RWPE2 (cell line): Measurements from ENCODE around the gene ATAD3C.
"Not testable (repeated sequence)": the region's sequence is repeated elsewhere in the genome, so short reads cannot be mapped to it uniquely, and the experiment has no call there.

ENCODE experiments used
- ATAC-seq: fragments of 200-7000 bp; cut with Tn5 transposase; 3 replicates; pipeline ENCODE4 v1.9.1; 2021; ENCODE audit warnings: low read depth
- DNase-seq: peaks from one replicate; pipeline ENCODE4 v3.0.0-alpha.2; 2020; ENCODE audit warnings: low spot score
- H3K27ac ChIP-seq: fragments of 450-650 bp; 2 replicates; pipeline ENCODE4 v1.5.1; 2017; ENCODE audit warnings: mild to moderate bottlenecking; ENCODE audit not compliant: poor library complexity, severe bottlenecking
- H3K27me3 ChIP-seq: fragments of 250-450 bp; sonication (Bioruptor Pico); 2 replicates; pipeline ENCODE4 v1.5.1; 2021; ENCODE audit warnings: mild to moderate bottlenecking, moderate library complexity; ENCODE audit not compliant: insufficient read depth, poor library complexity, severe bottlenecking
- H3K36me3 ChIP-seq: fragments of 250-450 bp; sonication (Bioruptor Pico); 2 replicates; pipeline ENCODE4 v1.5.1; 2020; ENCODE audit warnings: low read depth, mild to moderate bottlenecking, moderate library complexity
- H3K4me1 ChIP-seq: fragments of 250-450 bp; sonication (Bioruptor Pico); 2 replicates; pipeline ENCODE4 v1.5.1; 2021; ENCODE audit warnings: mild to moderate bottlenecking, moderate library complexity; ENCODE audit not compliant: insufficient read depth, poor library complexity, severe bottlenecking
- H3K4me3 ChIP-seq: fragments of 250-450 bp; sonication (Bioruptor Pico); 2 replicates; pipeline ENCODE4 v1.5.1; 2021; ENCODE audit warnings: mild to moderate bottlenecking, moderate library complexity; ENCODE audit not compliant: severe bottlenecking
- H3K9me3 ChIP-seq: fragments of 250-450 bp; sonication (Bioruptor Pico); 2 replicates; pipeline ENCODE4 v1.5.1; 2021; ENCODE audit warnings: mild to moderate bottlenecking, moderate library complexity; ENCODE audit not compliant: severe bottlenecking
- CTCF ChIP-seq: fragments of 450-650 bp; IDR thresholded peaks from one replicate; pipeline ENCODE4 v1.5.1; 2017; ENCODE audit warnings: mild to moderate bottlenecking, moderate library complexity; ENCODE audit not compliant: poor library complexity, severe bottlenecking

The ATAD3C gene

DNA sequence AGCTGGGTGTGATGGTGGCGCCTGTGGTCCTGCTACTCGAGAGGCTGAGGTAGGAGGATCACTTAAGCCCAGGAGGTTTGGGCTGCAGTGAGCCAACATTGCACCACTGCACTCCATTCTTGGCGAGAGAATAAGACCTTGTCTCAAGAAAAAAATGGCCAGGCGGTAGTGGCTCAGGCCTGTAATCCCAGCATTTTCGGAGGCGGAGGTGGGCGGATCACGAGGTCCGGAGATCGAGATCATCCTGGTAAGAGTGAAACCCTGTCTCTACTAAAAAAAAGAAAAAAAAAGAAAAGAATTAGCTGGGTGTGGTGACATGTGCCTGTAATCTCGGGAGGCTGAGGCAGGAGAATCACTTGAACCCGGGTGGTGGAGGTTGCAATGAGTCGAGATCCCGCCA is 33.4 kb downstream of the ATAD3C start:
- Histone ChIP-seq H3K9me3 (no peaks in the 10 kb centered on the region), H3K4me3 (no peak overlapping the region), H3K27ac (no peak overlapping the region), H3K36me3 (peaks cover 42% of the 10 kb centered on the region), H3K4me1 (no peaks in the 10 kb centered on the region), H3K27me3 (no peaks in the 10 kb centered on the region)
- DNase-seq: no peak
- TF ChIP-seq CTCF: no peak
- no peak for ATAC-seq

GRCh38 chr1:1483714-1484113 is 34.2 kb downstream of the ATAD3C start:
- peaks cover 45% of the 10 kb centered on the region for H3K36me3 ChIP-seq
- no peak for ATAC-seq
- DNase-seq: no peak

DNA sequence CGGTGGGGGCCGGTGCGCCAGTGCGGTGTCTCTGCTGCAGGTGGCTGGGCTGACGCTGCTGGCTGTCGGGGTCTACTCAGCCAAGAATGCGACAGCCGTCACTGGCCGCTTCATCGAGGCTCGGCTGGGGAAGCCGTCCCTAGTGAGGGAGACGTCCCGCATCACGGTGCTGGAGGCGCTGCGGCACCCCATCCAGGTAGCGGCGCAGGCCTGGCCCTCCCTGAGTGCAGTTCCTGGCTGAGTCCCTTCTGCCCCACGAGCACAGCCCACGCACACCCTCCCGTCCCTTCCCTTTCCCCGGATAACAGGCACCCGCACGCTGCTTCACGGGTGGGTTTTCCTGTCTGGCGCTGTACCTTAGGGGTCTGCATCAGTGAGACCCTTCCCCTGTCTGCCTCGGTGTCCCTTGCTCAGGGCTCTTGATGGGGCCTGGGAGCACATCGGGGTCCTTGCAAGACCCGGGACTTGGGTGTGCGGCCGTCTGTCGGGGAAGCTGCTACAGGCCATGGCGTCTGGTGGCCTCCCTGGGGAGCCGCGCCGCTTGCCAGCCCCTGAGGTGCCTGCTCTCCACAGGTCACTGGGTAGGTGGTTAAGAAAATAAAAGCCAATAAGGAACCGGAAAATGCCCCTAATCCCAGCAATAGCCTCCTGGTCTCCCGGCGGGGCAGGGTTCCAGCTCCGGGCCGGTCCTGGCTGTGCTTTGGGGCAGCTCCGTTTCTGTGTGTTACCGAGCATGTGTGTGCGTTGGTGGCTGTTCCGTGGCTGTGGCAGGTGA is 35.7 kb downstream of the ATAD3C start:
- not testable (repeated sequence) for H3K27ac ChIP-seq, ATAC-seq, H3K9me3 ChIP-seq, H3K27me3 ChIP-seq, DNase-seq, H3K4me1 ChIP-seq, H3K4me3 ChIP-seq
- peaks cover 58% of the 10 kb centered on the region for H3K36me3 ChIP-seq

More at GRCh38 chr1:1483714-1484113, 34.2 kb downstream of the ATAD3C start:
- Histone ChIP-seq H3K9me3 (no peaks in the 10 kb centered on the region), H3K27ac (no peak overlapping the region), H3K4me1 (no peaks in the 10 kb centered on the region), H3K4me3 (no peak overlapping the region), H3K27me3 (no peaks in the 10 kb centered on the region)
- TF ChIP-seq CTCF: no peak

- not testable (repeated sequence) for H3K4me3 ChIP-seq, H3K27me3 ChIP-seq, H3K9me3 ChIP-seq, H3K27ac ChIP-seq, ATAC-seq, H3K4me1 ChIP-seq, DNase-seq
- H3K36me3 ChIP-seq: peaks cover 61% of the 10 kb centered on the region
Observed at GRCh38 chr1:1485755-1486317, 36.3 kb downstream of the ATAD3C start.

DNA sequence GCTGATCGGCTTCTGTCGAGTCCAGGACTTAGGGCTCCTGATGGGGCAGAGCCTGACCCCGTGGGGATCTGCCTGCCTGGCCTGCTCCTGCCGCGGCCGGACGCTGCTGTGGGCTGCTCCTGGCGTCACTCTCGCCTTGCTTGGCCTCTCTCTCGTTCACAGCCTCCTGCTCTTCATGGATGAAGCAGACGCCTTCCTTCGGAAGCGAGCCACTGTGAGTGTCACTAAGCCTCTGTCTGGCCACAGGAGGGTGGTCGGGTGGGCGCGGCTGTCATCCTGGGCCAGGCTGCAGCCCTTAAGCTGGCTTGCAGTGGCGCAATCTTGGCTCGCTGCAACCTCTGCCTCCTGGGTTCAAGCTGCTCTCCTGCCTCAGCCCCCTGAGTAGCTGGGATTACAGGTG is 38.2 kb downstream of the ATAD3C start:
- no peak overlapping the region for H3K27ac ChIP-seq
- peaks cover 73% of the 10 kb centered on the region for H3K36me3 ChIP-seq

More for the DNA sequence above, 38.2 kb downstream of the ATAD3C start:
- no peak for ATAC-seq
- no peak for DNase-seq
- Histone ChIP-seq H3K9me3 (no peaks in the 10 kb centered on the region), H3K4me3 (no peak overlapping the region), H3K27me3 (no peaks in the 10 kb centered on the region), H3K4me1 (no peaks in the 10 kb centered on the region)
- no peak for TF ChIP-seq CTCF
